H9 (cell line): Measurements from ENCODE around the gene STRIT1. TPM values are rescaled to one million over a fixed set of nuclear protein-coding genes. Genes with fewer than 3 reads are reported as not detected.

ENCODE experiments used
- DNase-seq: peaks from one replicate; pipeline ENCODE4 v3.0.0-alpha.2; 2017
- H2AFZ ChIP-seq: one replicate; pipeline ENCODE4 v1.6.1; 2013; ENCODE audit warnings: mild to moderate bottlenecking, low read length, control low read depth, moderate library complexity
- H2AK5ac ChIP-seq: 2 replicates; pipeline ENCODE4 v1.6.1; 2013; ENCODE audit warnings: low read length, control low read depth, mixed read lengths; ENCODE audit not compliant: insufficient read length
- H2BK120ac ChIP-seq: one replicate; pipeline ENCODE4 v1.6.1; 2013; ENCODE audit warnings: low read depth, mild to moderate bottlenecking, low read length, control low read depth, inconsistent platforms; ENCODE audit not compliant: poor library complexity, severe bottlenecking
- H2BK12ac ChIP-seq: 2 replicates; pipeline ENCODE4 v1.6.1; 2013; ENCODE audit warnings: low read length, control low read depth, mixed read lengths, low read depth; ENCODE audit not compliant: insufficient read length
- H2BK15ac ChIP-seq: 2 replicates; pipeline ENCODE4 v1.6.1; 2013; ENCODE audit warnings: low read depth, low read length, control low read depth
- H2BK20ac ChIP-seq: one replicate; pipeline ENCODE4 v1.6.1; 2013; ENCODE audit warnings: low read depth, mild to moderate bottlenecking, low read length, control low read depth, inconsistent platforms; ENCODE audit not compliant: poor library complexity, severe bottlenecking
- H2BK5ac ChIP-seq: 2 replicates; pipeline ENCODE4 v1.6.1; 2013; ENCODE audit warnings: low read length, control low read depth, mixed read lengths; ENCODE audit not compliant: insufficient read length
- H3K14ac ChIP-seq: 2 replicates; pipeline ENCODE4 v1.6.1; 2013; ENCODE audit warnings: low read length, control low read depth; ENCODE audit not compliant: insufficient read depth
- H3K18ac ChIP-seq: 2 replicates; pipeline ENCODE4 v1.6.1; 2013; ENCODE audit warnings: low read depth, mild to moderate bottlenecking, mixed read lengths, low read length, control low read depth; ENCODE audit not compliant: insufficient read length
- H3K23ac ChIP-seq: 2 replicates; pipeline ENCODE4 v1.6.1; 2013; ENCODE audit warnings: low read length, control low read depth, mixed read lengths, low read depth; ENCODE audit not compliant: insufficient read length
- H3K23me2 ChIP-seq: 2 replicates; pipeline ENCODE4 v1.6.1; 2013; ENCODE audit warnings: low read depth, mild to moderate bottlenecking, mixed read lengths, low read length, control low read depth; ENCODE audit not compliant: insufficient read length, poor library complexity, severe bottlenecking
- H3K27ac ChIP-seq: 2 replicates; pipeline ENCODE4 v1.5.1; 2013; ENCODE audit warnings: low read length, control low read depth, mixed read lengths, low read depth; ENCODE audit not compliant: insufficient read length
- H3K27me3 ChIP-seq: 2 replicates; pipeline ENCODE4 v1.6.1; 2013; ENCODE audit warnings: low read length, control low read depth, inconsistent platforms; ENCODE audit not compliant: insufficient read depth
- H3K4ac ChIP-seq: 2 replicates; pipeline ENCODE4 v1.6.1; 2013; ENCODE audit warnings: low read depth, mild to moderate bottlenecking, control low read depth, inconsistent platforms, low read length, moderate library complexity
- H3K4me1 ChIP-seq: 2 replicates; pipeline ENCODE4 v1.6.1; 2013; ENCODE audit warnings: low read length, control low read depth, inconsistent platforms; ENCODE audit not compliant: insufficient read depth
- H3K4me2 ChIP-seq: 2 replicates; pipeline ENCODE4 v1.6.1; 2013; ENCODE audit warnings: low read length, control low read depth, mixed read lengths; ENCODE audit not compliant: insufficient read length, insufficient read depth
- H3K56ac ChIP-seq: 2 replicates; pipeline ENCODE4 v1.6.1; 2013; ENCODE audit warnings: low read depth, mild to moderate bottlenecking, mixed read lengths, low read length, control low read depth; ENCODE audit not compliant: insufficient read length
- H3K79me1 ChIP-seq: 2 replicates; pipeline ENCODE4 v1.6.1; 2013; ENCODE audit warnings: low read depth, mild to moderate bottlenecking, moderate library complexity, low read length, control low read depth, inconsistent platforms; ENCODE audit not compliant: insufficient read depth, poor library complexity, severe bottlenecking
- H3K79me2 ChIP-seq: 2 replicates; pipeline ENCODE4 v1.6.1; 2013; ENCODE audit warnings: low read length, control low read depth, inconsistent platforms; ENCODE audit not compliant: insufficient read depth
- H3K9ac ChIP-seq: 2 replicates; pipeline ENCODE4 v1.6.1; 2013; ENCODE audit warnings: low read length, control low read depth, mixed read lengths; ENCODE audit not compliant: insufficient read length; ENCODE audit errors: extremely low read depth
- H3K9me3 ChIP-seq: one replicate; pipeline ENCODE4 v1.6.1; 2013; ENCODE audit warnings: low read depth, low read length, inconsistent platforms; ENCODE audit not compliant: control insufficient read depth
- H3T11ph ChIP-seq: one replicate; pipeline ENCODE4 v1.6.1; 2013; ENCODE audit warnings: mild to moderate bottlenecking, low read length, control low read depth, inconsistent platforms
- H4K20me1 ChIP-seq: one replicate; pipeline ENCODE4 v1.6.1; 2013; ENCODE audit not compliant: control insufficient read depth, insufficient read length, insufficient read depth
- H4K5ac ChIP-seq: 2 replicates; pipeline ENCODE4 v1.6.1; 2013; ENCODE audit warnings: low read depth, mild to moderate bottlenecking, mixed read lengths, low read length, control low read depth; ENCODE audit not compliant: insufficient read length
- H4K8ac ChIP-seq: replicated peaks from 2 replicates; pipeline ENCODE4 v1.6.1; 2013; ENCODE audit warnings: low read length, control low read depth, mixed read lengths, low read depth; ENCODE audit not compliant: insufficient read length
- H4K91ac ChIP-seq: 2 replicates; pipeline ENCODE4 v1.6.1; 2013; ENCODE audit warnings: low read depth, mild to moderate bottlenecking, moderate library complexity, mixed read lengths, low read length, control low read depth; ENCODE audit not compliant: insufficient read length
- H3K27ac Mint-ChIP-seq, 3 experiments: 2 replicates in 2 of 3; 3 replicates in 1 of 3; pipeline ENCODE4 v1.8.0; 2020 to 2021; ENCODE audit warnings: mixed read lengths in 3 of 3, mild to moderate bottlenecking in 1 of 3, moderate library complexity in 1 of 3
- H3K27me3 Mint-ChIP-seq: 2 replicates; pipeline ENCODE4 v1.8.0; 2021; ENCODE audit warnings: low read depth, mild to moderate bottlenecking, moderate library complexity, mixed read lengths
- H3K36me3 Mint-ChIP-seq, 3 experiments: 2 replicates in 2 of 3; 3 replicates in 1 of 3; pipeline ENCODE4 v1.8.0; 2020 to 2021; ENCODE audit warnings: low read depth in 3 of 3, mixed read lengths in 3 of 3; ENCODE audit not compliant: insufficient read depth in 1 of 3
- H3K4me1 Mint-ChIP-seq, 2 experiments: 2 replicates each; pipeline ENCODE4 v1.8.0; 2020; ENCODE audit warnings: mixed read lengths in 2 of 2
- H3K4me3 Mint-ChIP-seq, 2 experiments: 2 replicates in 1 of 2; 3 replicates in 1 of 2; pipeline ENCODE4 v1.8.0; 2020 to 2021; ENCODE audit warnings: mild to moderate bottlenecking in 2 of 2, mixed read lengths in 2 of 2, moderate library complexity in 1 of 2
- H3K9me3 Mint-ChIP-seq, 2 experiments: 2 replicates in 1 of 2; 3 replicates in 1 of 2; pipeline ENCODE4 v1.8.0; 2020; ENCODE audit warnings: mild to moderate bottlenecking in 2 of 2, mixed read lengths in 2 of 2, moderate library complexity in 1 of 2
- CTCF ChIP-seq: fragments of 200-600 bp; sonication (generic); conservative IDR thresholded peaks from 3 replicates; pipeline ENCODE4 v1.8.0; 2021; ENCODE audit warnings: antibody characterized with exemption, mild to moderate bottlenecking
- WGBS: extraction: QIAGEN DNeasy Blood & Tissue Kit; methylation state at CpG from one replicate; pipeline ENCODE4 v1.1.7; 2013; ENCODE audit warnings: missing lambda C conversion rate, low lambda C conversion rate, mixed read lengths; ENCODE audit not compliant: insufficient read length; ENCODE audit errors: extremely low coverage; 5-methylcytosine and 5-hydroxymethylcytosine counted together
- total RNA-seq: library from RNA; stranded (reverse); gene quantifications from 2 replicates; pipeline ENCODE4 v1.2.1, GENCODE V29; 2021

The STRIT1 gene
- total RNA-seq, 1 experiment from 2014 or later, result not detected

- Histone ChIP-seq H3K79me2 (no peaks in the 10 kb centered on the region), H4K5ac (no peak overlapping the region), H4K91ac (no peak overlapping the region), H3K14ac (no peak overlapping the region), H2BK120ac (no peak overlapping the region), H4K20me1 (no peaks in the 10 kb centered on the region), H3K27me3 (no peaks in the 10 kb centered on the region), H3K23ac (no peak overlapping the region), H2BK20ac (no peak overlapping the region), H3K9ac (no peak overlapping the region), H3K27ac (no peak overlapping the region), H3K4me2 (no peak overlapping the region), H3K4ac (no peak overlapping the region), H2AK5ac (no peak overlapping the region), H3K56ac (no peak overlapping the region), H2BK5ac (no peak overlapping the region), H2AFZ (no peak overlapping the region), H2BK15ac (no peak overlapping the region), H2BK12ac (no peak overlapping the region), H3K23me2 (no peaks in the 10 kb centered on the region), H4K8ac (no peak overlapping the region), H3K79me1 (no peaks in the 10 kb centered on the region), H3K18ac (no peak overlapping the region), H3T11ph (no peak overlapping the region), H3K4me1 (no peaks in the 10 kb centered on the region), H3K9me3 (no peaks in the 10 kb centered on the region)
- DNase-seq, result no peak
- Mint-ChIP-seq H3K9me3 (no peaks in the 10 kb centered on the region), H3K27ac (no peak overlapping the region; a peak in 2 of 7 replicates), H3K4me1 (peaks cover 6 to 7% of the 10 kb centered on the region in 2 experiments; a peak in 3 of 4 replicates), H3K36me3 (no peaks in the 10 kb centered on the region), H3K27me3 (no peaks in the 10 kb centered on the region), H3K4me3 (no peak overlapping the region)
- no peak for TF ChIP-seq CTCF
- WGBS, result no CpG with 5 or more reads among the region's 4 CpGs
Observed at GRCh38 chr3:155326901-155327300, 33.4 kb upstream of the STRIT1 start.
